GM12874 (cell line): ENCODE data around the gene LCAT.

Experiments
- CTCF ChIP-seq: IDR thresholded peaks from 2 replicates; pipeline ENCODE4 v1.5.1; 2011; ENCODE audit warnings: low read depth, mild to moderate bottlenecking, control low read depth, low read length, moderate library complexity; ENCODE audit not compliant: insufficient read depth

LCAT gene

GRCh38 chr16:67949645-67950044, 5.7 kb upstream of the LCAT start:
- TF ChIP-seq CTCF: no peak

GRCh38 chr16:67948015-67948414, 4.1 kb upstream of the LCAT start:
- no peak for TF ChIP-seq CTCF

- no peak for TF ChIP-seq CTCF
Observed at GRCh38 chr16:67946966-67947558, 3.1 kb upstream of the LCAT start.

GRCh38 chr16:67946128-67946569, 2.2 kb upstream of the LCAT start:
- no peak for TF ChIP-seq CTCF

GRCh38 chr16:67945392-67945933, 1.5 kb upstream of the LCAT start:
- TF ChIP-seq CTCF: no peak

GRCh38 chr16:67944690-67945391, 921 bp upstream of the LCAT start:
- TF ChIP-seq CTCF: no peak

GRCh38 chr16:67943256-67943618, 683 bp downstream of the LCAT start:
- TF ChIP-seq CTCF: no peak
